ENCODE data around the gene IBTK.

IBTK gene

GRCh38 chr6:82237013-82237412 lies 10.5 kb downstream of the IBTK start:
- H3K27me3 ChIP-seq (ENCODE audit: control insufficient read depth, low read length) = no peaks in the 10 kb centered on the region
- H3F3A ChIP-seq (ENCODE audit: control insufficient read depth, insufficient read depth) = no peaks in the 10 kb centered on the region
- no peak overlapping the region for H3K4me2 ChIP-seq (ENCODE audit: low read length)
- no peak overlapping the region for H3K27ac ChIP-seq (ENCODE audit: low read depth, low read length)
- no peak for TF ChIP-seq CTCF (IDR thresholded peaks at IDR 0.05; ENCODE audit: low read depth, low read length, poor library complexity, severe bottlenecking)
- no peak for TF ChIP-seq EZH2phosphoT487 (IDR thresholded peaks at IDR 0.05; ENCODE audit: borderline replicate concordance, low read length)
- no peaks in the 10 kb centered on the region for H4K20me1 ChIP-seq (ENCODE audit: control insufficient read depth, insufficient read depth, low read depth, low read length)
- H3K36me3 ChIP-seq (ENCODE audit: control insufficient read depth, low read length) = peaks cover 48% of the 10 kb centered on the region
- H3K9me3 ChIP-seq (ENCODE audit: control insufficient read depth, insufficient read depth, low read length) = no peaks in the 10 kb centered on the region
- no peak overlapping the region for H3K4me3 ChIP-seq (ENCODE audit: low read length)
- peaks cover 19% of the 10 kb centered on the region for H3K4me1 ChIP-seq (ENCODE audit: control insufficient read depth, low read length)
- H3K79me2 ChIP-seq (ENCODE audit: control insufficient read depth, low read length) = peaks cover 65% of the 10 kb centered on the region
- no peaks in the 10 kb centered on the region for H3K9me2 ChIP-seq (replicated peaks; ENCODE audit: control insufficient read depth, low read length)

GRCh38 chr6:82227770-82228169 lies 19.8 kb downstream of the IBTK start:
- peaks cover 51% of the 10 kb centered on the region for H3K4me1 ChIP-seq (ENCODE audit: control insufficient read depth, low read length)
- TF ChIP-seq CTCF (IDR thresholded peaks at IDR 0.05; ENCODE audit: low read depth, low read length, poor library complexity, severe bottlenecking) (no peak), EZH2phosphoT487 (IDR thresholded peaks at IDR 0.05; ENCODE audit: borderline replicate concordance, low read length) (no peak)
- H3K36me3 ChIP-seq (ENCODE audit: control insufficient read depth, low read length) = peaks cover 69% of the 10 kb centered on the region
- H3K27me3 ChIP-seq (ENCODE audit: control insufficient read depth, low read length) = no peaks in the 10 kb centered on the region
- H3K79me2 ChIP-seq (ENCODE audit: control insufficient read depth, low read length) = peaks cover 22% of the 10 kb centered on the region
- H3K4me2 ChIP-seq (ENCODE audit: low read length) = peak overlapping the region; percentile 63
- peaks cover 13% of the 10 kb centered on the region for H3F3A ChIP-seq (ENCODE audit: control insufficient read depth, insufficient read depth)
- H3K9me3 ChIP-seq (ENCODE audit: control insufficient read depth, insufficient read depth, low read length) = no peaks in the 10 kb centered on the region
- peak overlapping the region; percentile 92 for H3K27ac ChIP-seq (ENCODE audit: low read depth, low read length)
- no peaks in the 10 kb centered on the region for H4K20me1 ChIP-seq (ENCODE audit: control insufficient read depth, insufficient read depth, low read depth, low read length)
- no peaks in the 10 kb centered on the region for H3K9me2 ChIP-seq (replicated peaks; ENCODE audit: control insufficient read depth, low read length)
- peak overlapping the region; percentile 54 for H3K4me3 ChIP-seq (ENCODE audit: low read length)

GRCh38 chr6:82220167-82220566 lies 27.4 kb downstream of the IBTK start:
- H3K4me2 ChIP-seq (ENCODE audit: low read length) = no peak overlapping the region
- H3K27ac ChIP-seq (ENCODE audit: low read depth, low read length) = no peak overlapping the region
- H3K9me2 ChIP-seq (replicated peaks; ENCODE audit: control insufficient read depth, low read length) = no peaks in the 10 kb centered on the region
- H3F3A ChIP-seq (ENCODE audit: control insufficient read depth, insufficient read depth) = 0 out of 2 replicates have a peak, but pooled peaks cover 2% of the 10 kb centered on the region
- H3K27me3 ChIP-seq (ENCODE audit: control insufficient read depth, low read length) = no peaks in the 10 kb centered on the region
- no peaks in the 10 kb centered on the region for H3K79me2 ChIP-seq (ENCODE audit: control insufficient read depth, low read length)
- peaks cover 20% of the 10 kb centered on the region for H3K4me1 ChIP-seq (ENCODE audit: control insufficient read depth, low read length)
- H4K20me1 ChIP-seq (ENCODE audit: control insufficient read depth, insufficient read depth, low read depth, low read length) = no peaks in the 10 kb centered on the region
- no peak overlapping the region for H3K4me3 ChIP-seq (ENCODE audit: low read length)
- peaks cover 83% of the 10 kb centered on the region for H3K36me3 ChIP-seq (ENCODE audit: control insufficient read depth, low read length)
- no peaks in the 10 kb centered on the region for H3K9me3 ChIP-seq (ENCODE audit: control insufficient read depth, insufficient read depth, low read length)
- TF ChIP-seq CTCF (IDR thresholded peaks at IDR 0.05; ENCODE audit: low read depth, low read length, poor library complexity, severe bottlenecking) (no peak), EZH2phosphoT487 (IDR thresholded peaks at IDR 0.05; ENCODE audit: borderline replicate concordance, low read length) (no peak)

Data from DOHH2 (cell line).